GM12891 (cell line): ENCODE results near the gene STS.

Experiments
- DNase-seq: peaks from one replicate; pipeline ENCODE4 v3.0.0; 2011; ENCODE audit warnings: low spot score; ENCODE audit not compliant: insufficient read length
- FAIRE-seq: peaks from 2 replicates; lab custom pipeline; 2011; peaks lifted over from hg19 to GRCh38; lab: Jason Lieb, UNC
- PAX5 ChIP-seq: IDR thresholded peaks from 2 replicates; pipeline ENCODE4 v1.6.1; 2011; ENCODE audit warnings: low read length, moderate library complexity, mild to moderate bottlenecking; ENCODE audit not compliant: insufficient read depth, severe bottlenecking
- POLR2A ChIP-seq: IDR thresholded peaks from 2 replicates; pipeline ENCODE4 v1.6.1; 2011; ENCODE audit warnings: low read depth, low read length, control low read depth
- POLR2AphosphoS5 ChIP-seq: IDR thresholded peaks from 2 replicates; pipeline ENCODE4 v1.6.1; 2011; ENCODE audit warnings: low read depth, low read length, control low read depth
- POU2F2 ChIP-seq: IDR thresholded peaks from 2 replicates; pipeline ENCODE4 v1.6.1; 2011; ENCODE audit warnings: low read depth, mild to moderate bottlenecking, control low read depth, low read length, moderate library complexity
- SPI1 ChIP-seq: IDR thresholded peaks from 2 replicates; pipeline ENCODE4 v1.6.1; 2011; ENCODE audit warnings: low read depth, low read length, control low read depth
- TAF1 ChIP-seq: IDR thresholded peaks from 2 replicates; pipeline ENCODE4 v1.6.1; 2011; ENCODE audit warnings: low read depth, low read length, control low read depth

STS gene

GRCh38 chrX:7139202-7140081 is 8.1 kb upstream of the STS start:
- FAIRE-seq (peak; percentile 69), DNase-seq (no peak)
- no peak for TF ChIP-seq POLR2AphosphoS5
- no peak for TF ChIP-seq POU2F2
- TF ChIP-seq TAF1: no peak
- TF ChIP-seq SPI1: no peak

- no peak for FAIRE-seq
These were observed 4.4 kb upstream of the STS start for GRCh38 chrX:7143076-7143475.

GRCh38 chrX:7143941-7144525 is 3.5 kb upstream of the STS start:
- DNase-seq (no peak), FAIRE-seq (no peak)
- TF ChIP-seq POLR2AphosphoS5: no peak
- TF ChIP-seq POLR2A: no peak
- no peak for TF ChIP-seq POU2F2
- TF ChIP-seq TAF1: no peak
- TF ChIP-seq PAX5: no peak
- TF ChIP-seq SPI1: no peak

More at GRCh38 chrX:7143076-7143475, 4.4 kb upstream of the STS start:
- no peak for TF ChIP-seq POU2F2
- no peak for TF ChIP-seq PAX5
- TF ChIP-seq SPI1: no peak
- TF ChIP-seq TAF1: no peak
- TF ChIP-seq POLR2AphosphoS5: no peak
- TF ChIP-seq POLR2A: no peak
- no peak for DNase-seq

- DNase-seq (no peak), FAIRE-seq (no peak)
- no peak for TF ChIP-seq POLR2AphosphoS5
- no peak for TF ChIP-seq TAF1
- TF ChIP-seq POU2F2: no peak
- no peak for TF ChIP-seq SPI1
These were observed 2.1 kb upstream of the STS start for GRCh38 chrX:7145454-7145853.

GRCh38 chrX:7146020-7146702 is 1.4 kb upstream of the STS start:
- TF ChIP-seq POLR2A (no peak), TAF1 (no peak), POLR2AphosphoS5 (no peak), SPI1 (no peak), POU2F2 (no peak), PAX5 (no peak)
- FAIRE-seq: peak; percentile 41

GRCh38 chrX:7146703-7147412 is 654 bp upstream of the STS start:
- no peak for TF ChIP-seq PAX5
- TF ChIP-seq POLR2A: no peak
- TF ChIP-seq SPI1: no peak
- 0 out of 2 replicates have a peak, but pooled peaks have one; percentile 13 for TF ChIP-seq POLR2AphosphoS5
- no peak for TF ChIP-seq TAF1
- peak; percentile 90 for FAIRE-seq
- DNase-seq: no peak

More at GRCh38 chrX:7146020-7146702, 1.4 kb upstream of the STS start:
- DNase-seq: no peak

- TF ChIP-seq SPI1 (peak; percentile 30; the same call in 1 of the 2 replicates), PAX5 (no peak), POU2F2 (0 out of 2 replicates have a peak, but pooled peaks have one; percentile 8), TAF1 (peak; percentile 75), POLR2A (no peak), POLR2AphosphoS5 (no peak)
- peak; percentile 99 for FAIRE-seq
- peak; percentile 61 for DNase-seq
These were observed 704 bp downstream of the STS start, which contains the start of gene PUDP for GRCh38 chrX:7147978-7148854. TSS of gene PUDP (minus strand) at chrX:7148153. CDS start at chrX:7148113, 40 bp downstream.

- DNase-seq: no peak
- peak; percentile 89 for FAIRE-seq
- TF ChIP-seq POLR2AphosphoS5: no peak
- TF ChIP-seq TAF1: no peak
- no peak for TF ChIP-seq POU2F2
- TF ChIP-seq SPI1: no peak
- no peak for TF ChIP-seq PAX5
- TF ChIP-seq POLR2A: no peak
These were observed 1.9 kb downstream of the STS start for GRCh38 chrX:7149411-7149810.

GRCh38 chrX:7153231-7153630 is 5.7 kb downstream of the STS start:
- no peak for DNase-seq
- TF ChIP-seq POLR2AphosphoS5 (no peak), PAX5 (no peak), POU2F2 (no peak), SPI1 (no peak), POLR2A (no peak), TAF1 (no peak)
- FAIRE-seq: no peak
